ENCODE results near the gene KATNBL1.

KATNBL1 gene

GRCh38 chr15:34161329-34161963 lies 48.5 kb downstream of the KATNBL1 start:
- no peak overlapping the region for H3K4me3 ChIP-seq (ENCODE audit: low read length)
- peak; percentile 36 for DNase-seq (ENCODE audit: low read depth)

DNA sequence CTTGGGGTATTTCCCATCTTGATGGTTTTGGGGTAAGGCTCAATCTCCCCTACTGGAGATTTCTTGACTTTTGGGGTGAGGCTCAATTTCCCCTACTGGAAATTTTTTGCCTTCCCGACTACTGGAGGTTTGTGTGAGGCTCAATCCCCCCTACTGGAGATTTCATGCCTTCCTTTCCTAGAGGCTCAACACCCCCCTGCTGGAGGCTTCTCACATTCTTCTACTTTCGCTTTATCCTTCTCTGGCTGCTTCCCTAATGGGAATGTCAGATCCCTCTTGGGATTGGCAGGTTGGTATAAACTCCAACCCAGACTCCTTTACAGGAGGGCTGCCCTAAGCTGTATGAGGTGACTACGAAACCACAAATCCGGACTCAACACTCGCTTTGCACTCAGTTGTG lies 49.2 kb downstream of the KATNBL1 start:
- no peak overlapping the region for H3K4me3 ChIP-seq (ENCODE audit: low read length)
- TF ChIP-seq, protein P1, sequence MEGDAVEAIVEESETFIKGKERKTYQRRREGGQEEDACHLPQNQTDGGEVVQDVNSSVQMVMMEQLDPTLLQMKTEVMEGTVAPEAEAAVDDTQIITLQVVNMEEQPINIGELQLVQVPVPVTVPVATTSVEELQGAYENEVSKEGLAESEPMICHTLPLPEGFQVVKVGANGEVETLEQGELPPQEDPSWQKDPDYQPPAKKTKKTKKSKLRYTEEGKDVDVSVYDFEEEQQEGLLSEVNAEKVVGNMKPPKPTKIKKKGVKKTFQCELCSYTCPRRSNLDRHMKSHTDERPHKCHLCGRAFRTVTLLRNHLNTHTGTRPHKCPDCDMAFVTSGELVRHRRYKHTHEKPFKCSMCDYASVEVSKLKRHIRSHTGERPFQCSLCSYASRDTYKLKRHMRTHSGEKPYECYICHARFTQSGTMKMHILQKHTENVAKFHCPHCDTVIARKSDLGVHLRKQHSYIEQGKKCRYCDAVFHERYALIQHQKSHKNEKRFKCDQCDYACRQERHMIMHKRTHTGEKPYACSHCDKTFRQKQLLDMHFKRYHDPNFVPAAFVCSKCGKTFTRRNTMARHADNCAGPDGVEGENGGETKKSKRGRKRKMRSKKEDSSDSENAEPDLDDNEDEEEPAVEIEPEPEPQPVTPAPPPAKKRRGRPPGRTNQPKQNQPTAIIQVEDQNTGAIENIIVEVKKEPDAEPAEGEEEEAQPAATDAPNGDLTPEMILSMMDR (IDR thresholded peaks at IDR 0.05; ENCODE audit: insufficient read depth, low read depth, low read length, missing control alignments) = no peak
- no peak for DNase-seq (ENCODE audit: low read depth)

More at GRCh38 chr15:34161329-34161963, 48.5 kb downstream of the KATNBL1 start:
- TF ChIP-seq, protein P1 (IDR thresholded peaks at IDR 0.05; ENCODE audit: insufficient read depth, low read depth, low read length, missing control alignments) = no peak

- TF ChIP-seq, protein P1 (IDR thresholded peaks at IDR 0.05; ENCODE audit: insufficient read depth, low read depth, low read length, missing control alignments) = no peak
- H3K4me3 ChIP-seq (ENCODE audit: low read length) = no peak overlapping the region
- no peak for DNase-seq (ENCODE audit: low read depth)
Measured at GRCh38 chr15:34158355-34158754, 51.5 kb downstream of the KATNBL1 start.

- TF ChIP-seq, protein P1 (IDR thresholded peaks at IDR 0.05; ENCODE audit: insufficient read depth, low read depth, low read length, missing control alignments) = no peak
Measured at GRCh38 chr15:34155859-34156258, 54.0 kb downstream of the KATNBL1 start.

DNA sequence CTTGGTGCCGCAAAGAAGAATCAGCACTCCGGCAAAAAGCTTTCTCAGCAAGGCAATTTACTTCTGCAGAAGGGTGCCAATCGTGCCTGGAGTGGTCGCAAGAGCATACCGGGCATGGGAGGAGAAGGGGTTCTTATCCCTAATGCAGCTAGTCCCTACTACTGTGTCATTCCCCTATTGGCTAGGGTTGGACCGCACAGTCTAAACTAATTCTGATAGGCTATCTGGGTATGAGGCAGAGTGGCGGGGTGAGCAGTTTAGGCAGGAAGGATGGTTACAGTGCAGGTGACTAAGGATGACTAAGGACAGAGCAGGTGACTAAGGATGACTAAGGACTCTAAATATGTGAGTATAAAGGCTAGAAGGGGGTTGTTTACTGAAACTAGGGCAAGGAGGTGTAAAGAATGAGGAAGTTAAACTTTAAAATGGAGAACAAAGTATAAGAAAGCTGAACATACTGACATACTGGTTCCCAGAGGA lies 55.1 kb downstream of the KATNBL1 start:
- TF ChIP-seq, protein P1 (IDR thresholded peaks at IDR 0.05; ENCODE audit: insufficient read depth, low read depth, low read length, missing control alignments) = no peak
- DNase-seq (ENCODE audit: low read depth) = peak; percentile 81
- no peak overlapping the region for H3K4me3 ChIP-seq (ENCODE audit: low read length)

More at GRCh38 chr15:34155859-34156258, 54.0 kb downstream of the KATNBL1 start:
- H3K4me3 ChIP-seq (ENCODE audit: low read length) = no peak overlapping the region
- DNase-seq (ENCODE audit: low read depth) = no peak

GRCh38 chr15:34147371-34148140 lies 62.3 kb downstream of the KATNBL1 start:
- DNase-seq (ENCODE audit: low read depth) = peak; percentile 90
- TF ChIP-seq, protein P1 (IDR thresholded peaks at IDR 0.05; ENCODE audit: insufficient read depth, low read depth, low read length, missing control alignments) = no peak
- H3K4me3 ChIP-seq (ENCODE audit: low read length) = no peak overlapping the region

Data from epithelial cell of esophagus (primary cell).